IPS-18a (cell line): ENCODE results near the gene PCCA.

ENCODE experiments used
- H3K27ac ChIP-seq: one replicate; pipeline ENCODE4 v1.5.1; 2013; ENCODE audit warnings: low read length
- H3K27me3 ChIP-seq: one replicate; pipeline ENCODE4 v1.6.1; 2013; ENCODE audit warnings: mild to moderate bottlenecking, low read length; ENCODE audit not compliant: control insufficient read depth, insufficient read depth
- H3K36me3 ChIP-seq: one replicate; pipeline ENCODE4 v1.6.1; 2013; ENCODE audit warnings: low read depth, low read length; ENCODE audit not compliant: control insufficient read depth
- H3K4me1 ChIP-seq: one replicate; pipeline ENCODE4 v1.6.1; 2013; ENCODE audit warnings: low read depth, low read length; ENCODE audit not compliant: control insufficient read depth
- H3K4me3 ChIP-seq: one replicate; pipeline ENCODE4 v1.5.1; 2013; ENCODE audit warnings: low read length
- H3K9ac ChIP-seq: one replicate; pipeline ENCODE4 v1.6.1; 2013; ENCODE audit warnings: mild to moderate bottlenecking, low read length, moderate library complexity
- H3K9me3 ChIP-seq: one replicate; pipeline ENCODE4 v1.6.1; 2013; ENCODE audit warnings: low read depth, low read length; ENCODE audit not compliant: control insufficient read depth

PCCA gene

GRCh38 chr13:100461309-100462030 lies 372.6 kb downstream of the PCCA start:
- peak overlapping the region; percentile 5 for H3K4me3 ChIP-seq
- H3K9me3 ChIP-seq, result no peaks in the 10 kb centered on the region
- no peaks in the 10 kb centered on the region for H3K27me3 ChIP-seq
- H3K9ac ChIP-seq, result peak overlapping the region; percentile 9
- no peaks in the 10 kb centered on the region for H3K36me3 ChIP-seq
- H3K4me1 ChIP-seq, result peaks cover 17% of the 10 kb centered on the region
- H3K27ac ChIP-seq, result peak overlapping the region; percentile 15

- no peaks in the 10 kb centered on the region for H3K36me3 ChIP-seq
- H3K9ac ChIP-seq, result no peak overlapping the region
- H3K4me1 ChIP-seq, result peaks cover 17% of the 10 kb centered on the region
- H3K4me3 ChIP-seq, result no peak overlapping the region
- H3K27ac ChIP-seq, result no peak overlapping the region
- H3K27me3 ChIP-seq, result no peaks in the 10 kb centered on the region
- H3K9me3 ChIP-seq, result no peaks in the 10 kb centered on the region
Observed at GRCh38 chr13:100464006-100464405, 375.1 kb downstream of the PCCA start.

- Histone ChIP-seq H3K27me3 (no peaks in the 10 kb centered on the region), H3K9ac (no peak overlapping the region)
Observed at GRCh38 chr13:100465558-100465957, 376.7 kb downstream of the PCCA start.

GRCh38 chr13:100470866-100471505 lies 382.1 kb downstream of the PCCA start:
- H3K27me3 ChIP-seq, result no peaks in the 10 kb centered on the region
- no peak overlapping the region for H3K4me3 ChIP-seq
- H3K4me1 ChIP-seq, result peaks cover 18% of the 10 kb centered on the region
- no peak overlapping the region for H3K27ac ChIP-seq
- H3K36me3 ChIP-seq, result no peaks in the 10 kb centered on the region
- no peaks in the 10 kb centered on the region for H3K9me3 ChIP-seq
- no peak overlapping the region for H3K9ac ChIP-seq

More at GRCh38 chr13:100465558-100465957, 376.7 kb downstream of the PCCA start:
- H3K4me1 ChIP-seq, result peaks cover 17% of the 10 kb centered on the region
- H3K4me3 ChIP-seq, result no peak overlapping the region
- no peaks in the 10 kb centered on the region for H3K9me3 ChIP-seq
- no peak overlapping the region for H3K27ac ChIP-seq
- H3K36me3 ChIP-seq, result no peaks in the 10 kb centered on the region

GRCh38 chr13:100473087-100473486 lies 384.2 kb downstream of the PCCA start:
- Histone ChIP-seq H3K9ac (no peak overlapping the region), H3K4me1 (peaks cover 18% of the 10 kb centered on the region), H3K27ac (no peak overlapping the region), H3K9me3 (no peaks in the 10 kb centered on the region), H3K27me3 (no peaks in the 10 kb centered on the region), H3K36me3 (no peaks in the 10 kb centered on the region), H3K4me3 (no peak overlapping the region)

GRCh38 chr13:100473501-100474044 lies 384.7 kb downstream of the PCCA start:
- H3K9ac ChIP-seq, result no peak overlapping the region
- H3K4me1 ChIP-seq, result peaks cover 18% of the 10 kb centered on the region
- no peaks in the 10 kb centered on the region for H3K9me3 ChIP-seq
- no peaks in the 10 kb centered on the region for H3K36me3 ChIP-seq
- no peaks in the 10 kb centered on the region for H3K27me3 ChIP-seq
- H3K4me3 ChIP-seq, result no peak overlapping the region
- no peak overlapping the region for H3K27ac ChIP-seq

GRCh38 chr13:100476963-100477362 lies 388.1 kb downstream of the PCCA start:
- peaks cover 18% of the 10 kb centered on the region for H3K4me1 ChIP-seq
- H3K9ac ChIP-seq, result no peak overlapping the region
- H3K27ac ChIP-seq, result no peak overlapping the region
- no peak overlapping the region for H3K4me3 ChIP-seq
- H3K36me3 ChIP-seq, result no peaks in the 10 kb centered on the region
- no peaks in the 10 kb centered on the region for H3K9me3 ChIP-seq
- H3K27me3 ChIP-seq, result no peaks in the 10 kb centered on the region

GRCh38 chr13:100478107-100478809 lies 389.4 kb downstream of the PCCA start:
- Histone ChIP-seq H3K27me3 (no peaks in the 10 kb centered on the region), H3K4me3 (no peak overlapping the region), H3K9ac (no peak overlapping the region), H3K36me3 (no peaks in the 10 kb centered on the region), H3K4me1 (peaks cover 5% of the 10 kb centered on the region), H3K9me3 (no peaks in the 10 kb centered on the region), H3K27ac (no peak overlapping the region)

- Histone ChIP-seq H3K27ac (no peak overlapping the region), H3K9me3 (no peaks in the 10 kb centered on the region), H3K4me1 (peaks cover 9% of the 10 kb centered on the region), H3K4me3 (no peak overlapping the region), H3K36me3 (no peaks in the 10 kb centered on the region), H3K9ac (no peak overlapping the region), H3K27me3 (no peaks in the 10 kb centered on the region)
Observed at GRCh38 chr13:100480676-100481075, 391.8 kb downstream of the PCCA start.

GRCh38 chr13:100483139-100483538 lies 394.2 kb downstream of the PCCA start:
- peaks cover 18% of the 10 kb centered on the region for H3K4me1 ChIP-seq
- no peaks in the 10 kb centered on the region for H3K9me3 ChIP-seq
- H3K9ac ChIP-seq, result no peak overlapping the region

GRCh38 chr13:100483841-100484381 lies 395.0 kb downstream of the PCCA start:
- Histone ChIP-seq H3K4me3 (no peak overlapping the region), H3K27ac (no peak overlapping the region)

More at GRCh38 chr13:100483139-100483538, 394.2 kb downstream of the PCCA start:
- Histone ChIP-seq H3K27me3 (no peaks in the 10 kb centered on the region), H3K27ac (no peak overlapping the region), H3K36me3 (no peaks in the 10 kb centered on the region), H3K4me3 (no peak overlapping the region)

More at GRCh38 chr13:100483841-100484381, 395.0 kb downstream of the PCCA start:
- Histone ChIP-seq H3K4me1 (peaks cover 18% of the 10 kb centered on the region), H3K36me3 (no peaks in the 10 kb centered on the region), H3K27me3 (no peaks in the 10 kb centered on the region), H3K9me3 (no peaks in the 10 kb centered on the region), H3K9ac (no peak overlapping the region)
